Mesangial cell (primary cell): Measurements from ENCODE around the gene RSPH10B2. TPM values are rescaled to one million over a fixed set of nuclear protein-coding genes. Genes with fewer than 3 reads are reported as not detected.

Experiments
- total RNA-seq: library from RNA; depleted of rRNA; stranded (reverse); fragments of >200 nt; gene quantifications from 2 replicates; pipeline ENCODE4 v1.2.3, GENCODE V29; 2015

Gene RSPH10B2
- total RNA-seq, result not detected in 2 replicates

GRCh38 chr7:6753964-6754363, at the start of gene RSPH10B2:
Gene RSPH10B2 (plus strand): TSS chr7:6754103. CDS start chr7:6757678, 3,575 bp downstream.

GRCh38 chr7:6706666-6707407, 47.1 kb upstream of the RSPH10B2 start, which contains the start of gene ZNF12:
Gene ZNF12 (minus strand): TSS chr7:6706947. CDS start chr7:6705173, 1,774 bp downstream.

GRCh38 chr7:6826151-6826550, 72.2 kb downstream of the RSPH10B2 start, which contains the start of gene CCZ1B:
Gene CCZ1B (minus strand): TSS chr7:6826275. CDS start chr7:6826197, 78 bp downstream.

Other genes starting within 250 kb of the RSPH10B2 start
- gene GRID2IP, start 202.6 kb upstream of the RSPH10B2 start, total RNA-seq, result under 0.01 and 0.25 TPM in 2 replicates
- 44.0 and 67.8 TPM in 2 replicates for gene ZDHHC4, start 176.6 kb upstream of the RSPH10B2 start, total RNA-seq
- gene INTS15, start 164.1 kb upstream of the RSPH10B2 start, total RNA-seq, result 23.8 and 29.5 TPM in 2 replicates
- gene ZNF853, start 138.5 kb upstream of the RSPH10B2 start, total RNA-seq, result 6.8 and 31.1 TPM in 2 replicates
- 10.8 and 17.1 TPM in 2 replicates for gene ZNF316, start 116.8 kb upstream of the RSPH10B2 start, total RNA-seq
- gene ZNF12, start 47.2 kb upstream of the RSPH10B2 start, total RNA-seq, result 6.4 and 21.7 TPM in 2 replicates
- 15.6 and 25.2 TPM in 2 replicates for gene CCZ1B, start 72.2 kb downstream of the RSPH10B2 start, total RNA-seq